Neural progenitor cell (in vitro differentiated cells): ENCODE results near the gene CEL. TPM values are rescaled to one million over a fixed set of nuclear protein-coding genes. Genes with fewer than 3 reads are reported as not detected.
A peak's percentile ranks its signal among the peaks of the same experiment; 100 is the strongest.
"Not testable (repeated sequence)": the region's sequence is repeated elsewhere in the genome, so short reads cannot be mapped to it uniquely, and the experiment has no call there.

Source experiments
- DNase-seq: peaks from one replicate; pipeline ENCODE4 v3.0.0-alpha.2; 2016; ENCODE audit warnings: low spot score
- H2AFZ ChIP-seq: fragments of 200-600 bp; sonication (generic); replicated peaks from 2 replicates; pipeline ENCODE4 v1.6.1; 2016; ENCODE audit warnings: antibody characterized with exemption
- H3F3A ChIP-seq: fragments of 200-600 bp; sonication (generic); 2 replicates; pipeline ENCODE4 v1.6.1; 2016; ENCODE audit warnings: antibody characterized with exemption, low read depth
- H3K27ac ChIP-seq: fragments of 200-600 bp; sonication (generic); 2 replicates; pipeline ENCODE4 v1.5.1; 2016; ENCODE audit warnings: mild to moderate bottlenecking
- H3K27me3 ChIP-seq: fragments of 200-600 bp; sonication (generic); 2 replicates; pipeline ENCODE4 v1.6.1; 2016; ENCODE audit warnings: mild to moderate bottlenecking, moderate library complexity
- H3K36me3 ChIP-seq: fragments of 200-600 bp; sonication (generic); 2 replicates; pipeline ENCODE4 v1.5.1; 2016
- H3K4me1 ChIP-seq: fragments of 200-600 bp; sonication (generic); 2 replicates; pipeline ENCODE4 v1.6.1; 2016; ENCODE audit warnings: mixed run types
- H3K4me2 ChIP-seq: fragments of 200-600 bp; sonication (generic); 2 replicates; pipeline ENCODE4 v1.6.1; 2016
- H3K4me3 ChIP-seq: fragments of 200-600 bp; sonication (generic); 2 replicates; pipeline ENCODE4 v1.5.1; 2016
- H3K79me2 ChIP-seq: fragments of 200-600 bp; sonication (generic); 2 replicates; pipeline ENCODE4 v1.6.1; 2016; ENCODE audit warnings: low read depth
- H3K9ac ChIP-seq: fragments of 200-600 bp; sonication (generic); 2 replicates; pipeline ENCODE4 v1.6.1; 2016
- H3K9me3 ChIP-seq: fragments of 200-600 bp; sonication (generic); 2 replicates; pipeline ENCODE4 v1.5.1; 2016; ENCODE audit warnings: low read depth
- H4K20me1 ChIP-seq: fragments of 200-600 bp; sonication (generic); 2 replicates; pipeline ENCODE4 v1.6.1; 2016; ENCODE audit warnings: low read depth
- H3K27ac Mint-ChIP-seq: 3 replicates; pipeline ENCODE4 v1.8.0; 2021; ENCODE audit warnings: mixed read lengths
- H3K27me3 Mint-ChIP-seq: 2 replicates; pipeline ENCODE4 v1.8.0; 2022; ENCODE audit warnings: low read depth, mild to moderate bottlenecking, inconsistent platforms, moderate library complexity, mixed read lengths; ENCODE audit not compliant: insufficient read depth
- H3K36me3 Mint-ChIP-seq: 3 replicates; pipeline ENCODE4 v1.8.0; 2021; ENCODE audit warnings: mixed read lengths
- H3K4me1 Mint-ChIP-seq: 3 replicates; pipeline ENCODE4 v1.8.0; 2021; ENCODE audit warnings: mixed read lengths
- H3K4me3 Mint-ChIP-seq: 3 replicates; pipeline ENCODE4 v1.8.0; 2021; ENCODE audit warnings: mild to moderate bottlenecking, moderate library complexity, mixed read lengths
- H3K9me3 Mint-ChIP-seq: 3 replicates; pipeline ENCODE4 v1.8.0; 2020; ENCODE audit warnings: mixed read lengths
- EZH2 ChIP-seq: fragments of 200-600 bp; sonication (generic); IDR thresholded peaks from 2 replicates; pipeline ENCODE4 v1.6.1; 2017; ENCODE audit warnings: antibody characterized with exemption, mild to moderate bottlenecking, moderate library complexity
- EZH2phosphoT487 ChIP-seq: fragments of 200-600 bp; sonication (generic); IDR thresholded peaks from 2 replicates; pipeline ENCODE4 v1.6.1; 2017; ENCODE audit warnings: antibody characterized with exemption
- total RNA-seq: library from RNA; depleted of rRNA; stranded (reverse); fragments of >200 nt; gene quantifications from 2 replicates; pipeline ENCODE4 v1.2.3, GENCODE V29; 2015; ENCODE audit warnings: low replicate concordance
- TF ChIP-seq, protein P1 (sequence below): fragments of 200-600 bp; sonication (generic); IDR thresholded peaks from 2 replicates; pipeline ENCODE4 v1.5.1; 2017; ENCODE audit warnings: antibody characterized with exemption, mild to moderate bottlenecking

Gene CEL
- total RNA-seq, 1 donor from 2014 or later: 1.0 TPM

DNA sequence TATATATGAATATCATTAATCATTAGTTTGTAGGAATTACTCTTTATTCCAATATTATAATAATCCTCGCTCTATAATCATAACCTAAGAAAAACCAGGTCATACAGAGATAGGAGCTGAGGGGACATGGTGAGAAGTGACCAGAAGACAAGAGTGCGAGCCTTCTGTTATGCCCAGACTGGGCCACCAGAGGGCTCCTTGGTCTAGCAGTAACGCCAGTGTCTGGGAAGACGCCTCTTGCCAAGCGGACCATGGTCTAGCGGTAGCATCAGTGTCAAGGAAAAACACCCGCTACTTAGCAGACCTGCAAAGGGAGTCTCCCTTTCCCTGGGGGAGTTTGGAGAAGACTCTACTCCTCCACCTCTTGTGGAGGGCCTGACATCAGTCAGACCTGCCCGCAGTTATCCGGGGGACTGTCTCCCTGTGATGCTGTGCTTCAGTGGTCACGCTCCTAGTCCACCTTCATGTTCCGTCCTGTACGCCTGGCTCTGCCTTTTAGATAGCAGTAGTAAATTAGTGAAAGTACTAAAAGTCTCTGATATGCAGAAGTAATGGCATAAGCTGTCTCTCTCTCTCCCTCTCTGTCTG is 20.8 kb upstream of the CEL start:
- H3K4me1 Mint-ChIP-seq: not testable (repeated sequence)

DNA sequence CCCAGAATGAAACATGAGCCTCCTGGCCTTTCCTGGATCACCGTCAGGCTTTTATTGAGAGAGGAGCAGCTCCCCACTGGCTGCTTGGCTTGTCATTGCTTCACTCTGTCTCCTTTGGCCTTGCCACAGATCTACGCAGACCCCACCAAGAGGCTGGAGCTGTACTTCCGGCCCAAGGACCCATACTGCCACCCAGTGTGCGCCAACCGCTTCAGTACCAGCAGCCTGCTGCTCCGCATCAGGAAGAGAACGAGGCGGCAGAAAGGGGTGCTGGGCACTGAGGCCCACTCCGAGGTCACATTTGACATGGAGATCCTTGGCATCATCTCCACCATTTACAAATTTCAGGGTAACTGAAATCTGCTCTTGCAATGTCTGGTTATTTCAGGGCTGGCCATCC is 19.8 kb upstream of the CEL start:
- Histone ChIP-seq H3K4me1 (no peaks in the 10 kb centered on the region), H3K27me3 (no peaks in the 10 kb centered on the region), H2AFZ (no peak overlapping the region), H3K9me3 (no peaks in the 10 kb centered on the region), H3K4me3 (no peak overlapping the region), H3K27ac (no peak overlapping the region), H3K79me2 (peaks cover 52% of the 10 kb centered on the region), H4K20me1 (peaks cover 38% of the 10 kb centered on the region), H3K9ac (no peak overlapping the region), H3K4me2 (no peak overlapping the region), H3K36me3 (no peaks in the 10 kb centered on the region), H3F3A (no peaks in the 10 kb centered on the region)
- H3K27ac Mint-ChIP-seq: no peak overlapping the region
- H3K4me1 Mint-ChIP-seq: no peaks in the 10 kb centered on the region
- H3K27me3 Mint-ChIP-seq: peaks cover 3% of the 10 kb centered on the region
- H3K9me3 Mint-ChIP-seq: no peaks in the 10 kb centered on the region
- H3K4me3 Mint-ChIP-seq: no peak overlapping the region
- H3K36me3 Mint-ChIP-seq: peaks cover 47% of the 10 kb centered on the region
- no peak for DNase-seq
- TF ChIP-seq EZH2 (no peak), EZH2phosphoT487 (no peak)
- TF ChIP-seq, protein P1, sequence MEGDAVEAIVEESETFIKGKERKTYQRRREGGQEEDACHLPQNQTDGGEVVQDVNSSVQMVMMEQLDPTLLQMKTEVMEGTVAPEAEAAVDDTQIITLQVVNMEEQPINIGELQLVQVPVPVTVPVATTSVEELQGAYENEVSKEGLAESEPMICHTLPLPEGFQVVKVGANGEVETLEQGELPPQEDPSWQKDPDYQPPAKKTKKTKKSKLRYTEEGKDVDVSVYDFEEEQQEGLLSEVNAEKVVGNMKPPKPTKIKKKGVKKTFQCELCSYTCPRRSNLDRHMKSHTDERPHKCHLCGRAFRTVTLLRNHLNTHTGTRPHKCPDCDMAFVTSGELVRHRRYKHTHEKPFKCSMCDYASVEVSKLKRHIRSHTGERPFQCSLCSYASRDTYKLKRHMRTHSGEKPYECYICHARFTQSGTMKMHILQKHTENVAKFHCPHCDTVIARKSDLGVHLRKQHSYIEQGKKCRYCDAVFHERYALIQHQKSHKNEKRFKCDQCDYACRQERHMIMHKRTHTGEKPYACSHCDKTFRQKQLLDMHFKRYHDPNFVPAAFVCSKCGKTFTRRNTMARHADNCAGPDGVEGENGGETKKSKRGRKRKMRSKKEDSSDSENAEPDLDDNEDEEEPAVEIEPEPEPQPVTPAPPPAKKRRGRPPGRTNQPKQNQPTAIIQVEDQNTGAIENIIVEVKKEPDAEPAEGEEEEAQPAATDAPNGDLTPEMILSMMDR: no peak

More for the DNA sequence above, 20.8 kb upstream of the CEL start:
- not testable (repeated sequence) for H3K27ac ChIP-seq, H3K4me2 ChIP-seq, H3K4me3 ChIP-seq, H3K36me3 ChIP-seq, H3K9ac ChIP-seq, H3K4me1 ChIP-seq, H3K9me3 Mint-ChIP-seq, H3K27me3 Mint-ChIP-seq, H3F3A ChIP-seq, H3K9me3 ChIP-seq, H3K27ac Mint-ChIP-seq, H3K27me3 ChIP-seq, H3K4me3 Mint-ChIP-seq, H2AFZ ChIP-seq
- Histone ChIP-seq H4K20me1 (peaks cover 47% of the 10 kb centered on the region), H3K79me2 (peaks cover 61% of the 10 kb centered on the region)
- peak; percentile 58 for DNase-seq
- peaks cover 53% of the 10 kb centered on the region for H3K36me3 Mint-ChIP-seq
- TF ChIP-seq, protein P1: peak; percentile 57

DNA sequence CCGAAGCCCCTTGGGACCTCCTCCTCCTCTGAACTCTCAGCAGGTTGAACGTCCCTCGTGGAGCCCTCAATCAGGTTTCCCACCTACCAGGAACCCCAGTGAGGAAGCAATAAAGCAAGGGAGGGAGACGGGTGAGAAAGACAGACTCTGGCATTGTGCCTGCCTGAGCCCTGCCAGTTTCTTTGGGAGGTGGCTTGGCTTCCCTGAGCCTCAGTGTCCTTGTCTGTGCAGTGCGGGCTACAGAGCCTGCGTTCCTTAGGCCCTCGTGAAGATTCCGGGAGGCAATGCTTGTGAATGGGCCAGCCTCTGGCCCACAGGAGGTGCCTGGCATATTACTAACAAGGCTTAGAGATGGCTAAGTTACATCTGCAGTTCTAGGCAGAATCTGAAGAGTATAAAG is 19.1 kb upstream of the CEL start:
- peaks cover 3% of the 10 kb centered on the region for H3K27me3 Mint-ChIP-seq
- H3K4me3 Mint-ChIP-seq: no peak overlapping the region

More for the DNA sequence above, 19.1 kb upstream of the CEL start:
- Histone ChIP-seq H3K4me2 (no peak overlapping the region), H3K27me3 (no peaks in the 10 kb centered on the region), H3F3A (no peaks in the 10 kb centered on the region), H3K36me3 (no peaks in the 10 kb centered on the region), H3K9ac (no peak overlapping the region), H3K9me3 (no peaks in the 10 kb centered on the region), H3K79me2 (peaks cover 44% of the 10 kb centered on the region), H2AFZ (no peak overlapping the region), H4K20me1 (peaks cover 31% of the 10 kb centered on the region), H3K4me1 (no peaks in the 10 kb centered on the region), H3K27ac (no peak overlapping the region), H3K4me3 (no peak overlapping the region)
- H3K4me1 Mint-ChIP-seq: no peaks in the 10 kb centered on the region
- TF ChIP-seq EZH2phosphoT487 (no peak), EZH2 (no peak)
- TF ChIP-seq, protein P1: no peak
- no peak overlapping the region for H3K27ac Mint-ChIP-seq
- no peaks in the 10 kb centered on the region for H3K9me3 Mint-ChIP-seq
- no peak for DNase-seq
- peaks cover 40% of the 10 kb centered on the region for H3K36me3 Mint-ChIP-seq
